HG03439 (cell line): ENCODE results near the gene IGSF23.

Experiments used
- ATAC-seq: cut with Tn5 transposase; IDR thresholded peaks from one replicate; pipeline ENCODE4 v1.9.1; 2021; ENCODE audit warnings: mild to moderate bottlenecking, moderate library complexity; ENCODE audit not compliant: unreplicated experiment

Gene IGSF23

GRCh38 chr19:44613295-44614178, at the start of gene IGSF23:
Gene IGSF23, plus strand, starts transcription at chr19:44613563. Its CDS starts 83 bp downstream, at chr19:44613646.
- no peak for ATAC-seq

GRCh38 chr19:44566984-44567383, 46.4 kb upstream of the IGSF23 start:
- ATAC-seq: no peak

GRCh38 chr19:44567745-44568144, 45.6 kb upstream of the IGSF23 start:
- ATAC-seq: no peak

- no peak for ATAC-seq
Measured at GRCh38 chr19:44570603-44570983, 42.8 kb upstream of the IGSF23 start.

GRCh38 chr19:44570984-44571684, 42.2 kb upstream of the IGSF23 start:
- no peak for ATAC-seq

- ATAC-seq: no peak
Measured at GRCh38 chr19:44571830-44572580, 41.4 kb upstream of the IGSF23 start.

GRCh38 chr19:44572581-44572900, 40.8 kb upstream of the IGSF23 start:
- ATAC-seq: no peak

- no peak for ATAC-seq
Measured at GRCh38 chr19:44573183-44573582, 40.2 kb upstream of the IGSF23 start.

GRCh38 chr19:44573627-44574026, 39.7 kb upstream of the IGSF23 start:
- ATAC-seq: no peak

GRCh38 chr19:44574186-44574950, 39.0 kb upstream of the IGSF23 start:
- no peak for ATAC-seq

GRCh38 chr19:44575116-44575700, 38.2 kb upstream of the IGSF23 start:
- ATAC-seq: no peak

- no peak for ATAC-seq
Measured at GRCh38 chr19:44576843-44577565, 36.4 kb upstream of the IGSF23 start.

GRCh38 chr19:44577566-44577874, 35.8 kb upstream of the IGSF23 start:
- ATAC-seq: no peak

- ATAC-seq: no peak
Measured at GRCh38 chr19:44579663-44580365, 33.5 kb upstream of the IGSF23 start.

GRCh38 chr19:44580366-44580895, 32.9 kb upstream of the IGSF23 start:
- ATAC-seq: no peak

GRCh38 chr19:44581288-44581687, 32.1 kb upstream of the IGSF23 start:
- no peak for ATAC-seq

GRCh38 chr19:44582581-44583265, 30.6 kb upstream of the IGSF23 start:
- no peak for ATAC-seq

GRCh38 chr19:44585371-44586133, 27.8 kb upstream of the IGSF23 start:
- ATAC-seq: no peak
